Motor neuron (in vitro differentiated cells): Measurements from ENCODE around the gene L3MBTL2. TPM values are rescaled to one million over a fixed set of nuclear protein-coding genes. Genes with fewer than 3 reads are reported as not detected.
"Not testable (repeated sequence)": the region's sequence is repeated elsewhere in the genome, so short reads cannot be mapped to it uniquely, and the experiment has no call there.

Source experiments
- ATAC-seq, 8 experiments: fragments of 200-7000 bp; cut with Tn5 transposase; replicated peaks in 6 of 8; 2 replicates each; pipeline ENCODE4 v1.8.0; 2021; ENCODE audit warnings: mild to moderate bottlenecking in 8 of 8, moderate library complexity in 8 of 8
- H3K27ac ChIP-seq, 2 donors: fragments of 250-450 bp; sonication (Bioruptor Pico); 2 replicates each; pipeline ENCODE4 v1.9.0; 2021; ENCODE audit warnings: antibody characterized with exemption in 2 of 2, mild to moderate bottlenecking in 2 of 2, moderate library complexity in 1 of 2
- H3K4me1 ChIP-seq, 2 donors: fragments of 250-450 bp; sonication (Bioruptor Pico); replicated peaks in 1 of 2; 2 replicates each; pipeline ENCODE4 v1.6.1; 2021; ENCODE audit warnings: antibody characterized with exemption in 2 of 2, mild to moderate bottlenecking in 2 of 2, moderate library complexity in 1 of 2
- H3K4me3 ChIP-seq, 5 donors: fragments of 250-450 bp; sonication (Bioruptor Pico); 2 replicates each; pipeline ENCODE4 v1.9.0; 2021; ENCODE audit warnings: antibody characterized with exemption in 5 of 5, mild to moderate bottlenecking in 5 of 5, moderate library complexity in 4 of 5
- WGBS, 10 experiments: fragments of 450-650 bp; shearing (Covaris generic); methylation state at CpG; one replicate each; pipeline ENCODE4 v1.0.0; 2022; 5-methylcytosine and 5-hydroxymethylcytosine counted together
- in situ Hi-C, 9 experiments: fragments of 400-800 bp; cut with MboI; loops; one replicate each; pipeline ENCODE4 v1.15.0; 2021; ENCODE audit warnings: low sequenced_read_pairs in 9 of 9, low pct_unique_long_range_greater_than_20kb in 2 of 9; ENCODE audit not compliant: unreplicated experiment in 9 of 9
- total RNA-seq, 8 experiments: library from RNA; unstranded; fragments of 300-600 nt; gene quantifications; 2 replicates each; pipeline versions ENCODE4 v1.2.3 to v1.2.4, GENCODE V29; 2022

Gene L3MBTL2
- 10 to 100 TPM; 14.7 to 26.2 (median 24.0) TPM for total RNA-seq

DNA sequence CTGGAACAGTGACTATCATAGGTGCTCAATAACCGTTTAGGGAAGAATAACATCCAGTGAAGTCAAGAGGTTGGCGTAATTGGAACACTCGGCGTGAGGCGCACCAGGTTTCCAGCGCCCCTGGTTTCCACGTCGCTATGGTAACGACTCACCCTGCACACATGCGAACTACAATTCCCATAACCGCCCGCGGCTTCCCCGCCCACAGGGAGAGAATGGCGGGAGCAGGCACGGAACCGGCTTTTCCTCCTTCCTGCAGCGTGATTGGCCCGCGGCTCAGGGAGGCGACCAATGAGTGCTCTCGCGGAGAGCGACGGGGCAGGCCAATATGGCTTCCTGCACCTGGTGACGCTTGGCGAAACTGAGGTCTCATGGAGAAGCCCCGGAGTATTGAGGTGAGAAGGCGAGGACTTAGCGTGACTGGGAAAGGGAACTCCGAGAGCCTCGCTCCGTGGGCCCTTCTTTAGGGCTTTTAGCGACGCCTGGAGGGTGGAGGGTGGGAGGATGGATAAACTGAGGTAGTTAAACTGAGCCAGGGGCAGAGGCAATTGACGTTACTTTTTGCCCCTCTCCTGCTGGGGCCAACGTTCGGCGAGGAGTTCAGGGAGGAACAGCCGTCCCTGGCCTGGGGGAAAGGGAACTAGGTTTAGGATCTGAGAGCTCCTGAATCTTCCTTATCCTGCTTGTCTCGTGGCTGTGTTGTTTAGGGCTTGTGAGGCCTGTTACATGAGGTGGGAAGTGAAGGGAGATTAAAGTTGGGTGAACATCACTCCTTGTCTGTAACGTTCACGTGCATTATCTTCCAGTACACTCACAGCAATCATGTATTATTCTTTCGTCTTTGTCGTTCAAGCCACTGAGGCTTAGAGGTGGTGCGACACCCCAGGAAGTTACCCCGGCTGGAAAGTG, at the start of gene L3MBTL2:
L3MBTL2 (plus strand) TSS at position 321 of the 909 bp plus-strand sequence; CDS start at position 372, 51 bp downstream.
- H3K27ac ChIP-seq, result peak within 1 kb of the TSS; percentile 59 to 94
- peaks cover 5 to 10% of the 10 kb centered on the region in 2 donors for H3K4me1 ChIP-seq
- ATAC-seq, result peak; percentile 99 to 100 (median 99)
- H3K4me3 ChIP-seq, result peak within 1 kb of the TSS; percentile 53 to 90 (median 70)
- in situ Hi-C loops, result no loop called here
- 0 to 27% (median 2%) methylated on average over 1 to 12 of the region's 47 CpGs; no CpG with 5 or more reads in 1 of the 10 experiments for WGBS, 10 experiments

DNA sequence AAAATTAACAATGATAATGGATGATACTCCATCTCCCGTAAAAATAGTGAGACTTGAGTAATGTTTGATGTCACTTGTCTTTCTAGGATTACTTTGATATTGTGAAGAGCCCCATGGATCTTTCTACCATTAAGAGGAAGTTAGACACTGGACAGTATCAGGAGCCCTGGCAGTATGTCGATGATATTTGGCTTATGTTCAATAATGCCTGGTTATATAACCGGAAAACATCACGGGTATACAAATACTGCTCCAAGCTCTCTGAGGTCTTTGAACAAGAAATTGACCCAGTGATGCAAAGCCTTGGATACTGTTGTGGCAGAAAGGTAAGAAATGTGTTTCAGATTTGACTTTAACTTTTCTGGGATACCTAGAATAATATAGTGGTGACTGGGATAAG, 48.0 kb upstream of the L3MBTL2 start:
- H3K4me3 ChIP-seq, result no peak overlapping the region
- WGBS, 10 experiments, result 65 to 100% (median 98%) methylated on average over 1 to 4 of the region's 4 CpGs; no CpG with 5 or more reads in 2 of the 10 experiments
- no peak for ATAC-seq
- H3K4me1 ChIP-seq, result no peaks in the 10 kb centered on the region
- in situ Hi-C loops, result loop anchor here in 1 of 9 experiments (25.0 kb wide), 1 partner anchor 320 kb away; no protein-coding TSS in a partner anchor
- no peak overlapping the region for H3K27ac ChIP-seq

DNA sequence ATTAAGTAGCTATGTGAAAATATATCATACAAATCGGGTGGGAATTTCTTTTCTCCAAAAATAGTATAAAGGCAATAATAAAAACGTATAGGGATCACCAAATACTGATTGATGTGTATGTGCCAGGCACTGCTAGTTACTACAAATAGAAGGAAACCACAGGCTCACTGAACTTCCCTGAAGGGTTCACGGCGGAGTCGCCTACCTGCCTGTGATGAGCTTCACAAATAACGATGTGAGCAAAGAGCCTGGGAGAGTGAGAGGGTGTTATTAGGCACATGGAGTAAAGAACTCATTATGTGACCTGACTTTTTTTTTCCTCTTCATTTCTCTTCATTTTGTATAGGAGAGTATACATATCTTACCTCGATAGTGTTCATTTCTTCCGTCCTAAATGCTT, 36.0 kb upstream of the L3MBTL2 start:
- no peak for ATAC-seq
- WGBS, 10 experiments, result 74 to 97% (median 88%) methylated on average over 2 to 8 of the region's 8 CpGs
- H3K4me3 ChIP-seq, result no peak overlapping the region
- no peaks in the 10 kb centered on the region for H3K4me1 ChIP-seq
- in situ Hi-C loops, result loop anchor here in 1 of 9 experiments (25.0 kb wide), 1 partner anchor 332 kb away; no protein-coding TSS in a partner anchor
- no peak overlapping the region for H3K27ac ChIP-seq

DNA sequence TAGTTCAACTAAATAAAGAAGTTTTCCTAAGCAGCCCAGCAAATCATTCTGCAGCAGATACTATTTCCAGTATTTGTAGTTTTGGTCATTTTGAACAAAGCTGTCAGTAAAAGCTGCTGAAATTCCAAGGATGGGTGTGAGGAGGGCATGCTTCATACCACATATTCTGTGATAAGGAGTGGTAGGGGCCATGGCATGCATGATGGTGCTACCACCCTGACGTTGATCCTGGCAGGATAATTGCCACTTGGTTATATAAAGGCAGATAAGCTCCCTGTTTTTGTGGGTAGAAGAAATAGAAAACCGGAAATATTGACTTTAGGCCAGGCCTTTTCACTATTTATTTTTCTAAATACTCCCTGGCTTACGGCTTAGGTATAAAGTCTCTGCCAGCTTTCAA, 33.1 kb upstream of the L3MBTL2 start:
- 94 to 100% (median 100%) methylated on average over 1 to 3 of the region's 3 CpGs for WGBS, 10 experiments
- no peak overlapping the region for H3K27ac ChIP-seq
- ATAC-seq, result no peak
- H3K4me1 ChIP-seq, result no peaks in the 10 kb centered on the region
- H3K4me3 ChIP-seq, result no peak overlapping the region
- in situ Hi-C loops, result loop anchor here in 1 of 9 experiments (25.0 kb wide), 1 partner anchor 335 kb away; no protein-coding TSS in a partner anchor

DNA sequence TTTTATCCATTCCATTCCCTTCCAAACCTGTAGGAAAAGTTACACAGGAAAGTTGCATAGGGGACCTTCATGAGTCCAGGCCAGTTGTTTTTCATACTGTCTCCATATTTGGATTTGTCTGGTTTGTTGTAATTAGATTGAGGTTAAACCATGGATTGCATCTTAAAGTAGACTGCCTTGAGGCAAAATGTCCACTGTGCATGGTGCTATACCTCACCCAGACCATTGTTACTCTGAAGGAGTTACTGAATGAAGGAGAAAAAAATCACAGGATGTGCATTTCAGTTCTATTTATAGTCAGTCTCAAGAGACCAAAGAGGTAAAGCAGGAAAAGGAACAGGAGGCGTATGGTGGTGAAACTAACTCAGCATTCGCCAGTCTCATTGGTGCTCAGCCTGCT, 29.6 kb upstream of the L3MBTL2 start:
- WGBS, 10 experiments, result 92 to 95% methylated on average over 2 of the region's 2 CpGs; no CpG with 5 or more reads in 8 of the 10 experiments
- H3K4me3 ChIP-seq, result no peak overlapping the region
- peak in 2 of 8 experiments; percentile 35 for ATAC-seq
- no peak overlapping the region for H3K27ac ChIP-seq
- in situ Hi-C loops, result no loop called here
- no peaks in the 10 kb centered on the region for H3K4me1 ChIP-seq

DNA sequence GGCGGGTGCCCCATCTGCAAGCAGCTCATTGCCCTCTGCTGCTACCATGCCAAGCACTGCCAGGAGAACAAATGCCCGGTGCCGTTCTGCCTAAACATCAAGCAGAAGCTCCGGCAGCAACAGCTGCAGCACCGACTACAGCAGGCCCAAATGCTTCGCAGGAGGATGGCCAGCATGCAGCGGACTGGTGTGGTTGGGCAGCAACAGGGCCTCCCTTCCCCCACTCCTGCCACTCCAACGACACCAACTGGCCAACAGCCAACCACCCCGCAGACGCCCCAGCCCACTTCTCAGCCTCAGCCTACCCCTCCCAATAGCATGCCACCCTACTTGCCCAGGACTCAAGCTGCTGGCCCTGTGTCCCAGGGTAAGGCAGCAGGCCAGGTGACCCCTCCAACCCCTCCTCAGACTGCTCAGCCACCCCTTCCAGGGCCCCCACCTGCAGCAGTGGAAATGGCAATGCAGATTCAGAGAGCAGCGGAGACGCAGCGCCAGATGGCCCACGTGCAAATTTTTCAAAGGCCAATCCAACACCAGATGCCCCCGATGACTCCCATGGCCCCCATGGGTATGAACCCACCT, 28.0 kb upstream of the L3MBTL2 start:
- peak in 5 of 8 experiments; percentile 50 to 61 (median 56) for ATAC-seq
- in situ Hi-C loops, result no loop called here
- 80 to 100% (median 100%) methylated on average over 1 to 5 of the region's 15 CpGs; no CpG with 5 or more reads in 4 of the 10 experiments for WGBS, 10 experiments
- Histone ChIP-seq H3K4me1 (no peaks in the 10 kb centered on the region), H3K27ac (no peak overlapping the region), H3K4me3 (no peak overlapping the region)

DNA sequence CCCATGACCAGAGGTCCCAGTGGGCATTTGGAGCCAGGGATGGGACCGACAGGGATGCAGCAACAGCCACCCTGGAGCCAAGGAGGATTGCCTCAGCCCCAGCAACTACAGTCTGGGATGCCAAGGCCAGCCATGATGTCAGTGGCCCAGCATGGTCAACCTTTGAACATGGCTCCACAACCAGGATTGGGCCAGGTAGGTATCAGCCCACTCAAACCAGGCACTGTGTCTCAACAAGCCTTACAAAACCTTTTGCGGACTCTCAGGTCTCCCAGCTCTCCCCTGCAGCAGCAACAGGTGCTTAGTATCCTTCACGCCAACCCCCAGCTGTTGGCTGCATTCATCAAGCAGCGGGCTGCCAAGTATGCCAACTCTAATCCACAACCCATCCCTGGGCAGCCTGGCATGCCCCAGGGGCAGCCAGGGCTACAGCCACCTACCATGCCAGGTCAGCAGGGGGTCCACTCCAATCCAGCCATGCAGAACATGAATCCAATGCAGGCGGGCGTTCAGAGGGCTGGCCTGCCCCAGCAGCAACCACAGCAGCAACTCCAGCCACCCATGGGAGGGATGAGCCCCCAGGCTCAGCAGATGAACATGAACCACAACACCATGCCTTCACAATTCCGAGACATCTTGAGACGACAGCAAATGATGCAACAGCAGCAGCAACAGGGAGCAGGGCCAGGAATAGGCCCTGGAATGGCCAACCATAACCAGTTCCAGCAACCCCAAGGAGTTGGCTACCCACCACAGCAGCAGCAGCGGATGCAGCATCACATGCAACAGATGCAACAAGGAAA, 27.3 kb upstream of the L3MBTL2 start:
- Histone ChIP-seq H3K4me3 (no peak overlapping the region), H3K27ac (no peak overlapping the region), H3K4me1 (no peaks in the 10 kb centered on the region)
- 94 to 100% (median 100%) methylated on average over 1 to 5 of the region's 9 CpGs; no CpG with 5 or more reads in 6 of the 10 experiments for WGBS, 10 experiments
- peak in 5 of 8 experiments; percentile 24 to 48 (median 43) for ATAC-seq
- in situ Hi-C loops, result no loop called here

DNA sequence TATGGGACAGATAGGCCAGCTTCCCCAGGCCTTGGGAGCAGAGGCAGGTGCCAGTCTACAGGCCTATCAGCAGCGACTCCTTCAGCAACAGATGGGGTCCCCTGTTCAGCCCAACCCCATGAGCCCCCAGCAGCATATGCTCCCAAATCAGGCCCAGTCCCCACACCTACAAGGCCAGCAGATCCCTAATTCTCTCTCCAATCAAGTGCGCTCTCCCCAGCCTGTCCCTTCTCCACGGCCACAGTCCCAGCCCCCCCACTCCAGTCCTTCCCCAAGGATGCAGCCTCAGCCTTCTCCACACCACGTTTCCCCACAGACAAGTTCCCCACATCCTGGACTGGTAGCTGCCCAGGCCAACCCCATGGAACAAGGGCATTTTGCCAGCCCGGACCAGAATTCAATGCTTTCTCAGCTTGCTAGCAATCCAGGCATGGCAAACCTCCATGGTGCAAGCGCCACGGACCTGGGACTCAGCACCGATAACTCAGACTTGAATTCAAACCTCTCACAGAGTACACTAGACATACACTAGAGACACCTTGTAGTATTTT, 26.6 kb upstream of the L3MBTL2 start:
- 62 to 100% (median 88%) methylated on average over 1 to 5 of the region's 8 CpGs; no CpG with 5 or more reads in 2 of the 10 experiments for WGBS, 10 experiments
- H3K27ac ChIP-seq, result no peak overlapping the region
- in situ Hi-C loops, result no loop called here
- no peaks in the 10 kb centered on the region for H3K4me1 ChIP-seq
- H3K4me3 ChIP-seq, result no peak overlapping the region
- ATAC-seq, result peak in 1 of 8 experiments; percentile 15

DNA sequence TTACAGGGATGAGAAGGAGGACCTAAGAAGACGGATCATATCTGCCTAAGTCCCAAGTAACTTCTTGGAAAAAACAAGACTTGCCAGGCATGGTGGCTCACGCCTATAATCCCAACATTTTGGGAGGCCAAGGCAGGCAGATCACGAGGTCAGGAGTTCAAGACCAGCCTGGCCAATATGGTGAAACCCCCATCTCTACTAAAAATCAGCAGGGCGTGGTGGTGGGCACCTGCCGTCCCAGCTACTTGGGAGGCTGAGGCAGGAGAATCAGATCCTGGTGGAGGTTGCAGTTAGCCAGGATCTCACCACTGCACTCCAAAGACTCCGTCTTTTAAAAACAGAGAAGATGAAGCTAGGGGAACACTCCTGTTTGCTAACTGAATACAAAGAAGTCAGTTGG, 24.8 kb upstream of the L3MBTL2 start:
- whole genome bisulfite sequencing, 10 experiments, result 79 to 100% (median 93%) methylated on average over 1 to 6 of the region's 6 CpGs; no CpG with 5 or more reads in 3 of the 10 experiments
- H3K4me1 ChIP-seq, H3K4me3 ChIP-seq, ATAC-seq, H3K27ac ChIP-seq, in situ Hi-C loops: not testable (repeated sequence)

DNA sequence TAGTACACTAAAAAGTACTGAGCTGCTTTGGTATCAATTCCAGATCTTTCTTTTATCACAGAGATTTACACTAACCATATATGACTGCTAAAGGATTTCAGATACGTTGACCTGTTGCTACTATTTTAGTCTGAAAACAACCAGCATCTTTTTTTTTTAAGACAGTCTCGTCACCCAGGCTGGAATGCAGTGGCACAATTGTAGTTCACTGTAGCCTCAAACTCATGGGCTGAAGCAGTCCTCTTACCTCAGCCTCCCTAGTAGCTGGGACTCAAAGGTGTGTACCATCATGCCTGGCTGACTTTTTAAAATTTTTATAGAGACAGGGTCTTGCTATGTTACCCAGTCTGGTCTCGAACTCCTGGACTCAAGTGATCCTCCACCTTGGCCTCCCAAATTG, 24.2 kb upstream of the L3MBTL2 start:
- in situ Hi-C loops, result no loop called here
- H3K4me3 ChIP-seq, result no peak overlapping the region
- whole genome bisulfite sequencing, 10 experiments, result 33 to 100% (median 98%) methylated on average over 1 to 3 of the region's 3 CpGs; no CpG with 5 or more reads in 2 of the 10 experiments
- H3K4me1 ChIP-seq, result no peaks in the 10 kb centered on the region
- no peak for ATAC-seq
- H3K27ac ChIP-seq, result no peak overlapping the region

DNA sequence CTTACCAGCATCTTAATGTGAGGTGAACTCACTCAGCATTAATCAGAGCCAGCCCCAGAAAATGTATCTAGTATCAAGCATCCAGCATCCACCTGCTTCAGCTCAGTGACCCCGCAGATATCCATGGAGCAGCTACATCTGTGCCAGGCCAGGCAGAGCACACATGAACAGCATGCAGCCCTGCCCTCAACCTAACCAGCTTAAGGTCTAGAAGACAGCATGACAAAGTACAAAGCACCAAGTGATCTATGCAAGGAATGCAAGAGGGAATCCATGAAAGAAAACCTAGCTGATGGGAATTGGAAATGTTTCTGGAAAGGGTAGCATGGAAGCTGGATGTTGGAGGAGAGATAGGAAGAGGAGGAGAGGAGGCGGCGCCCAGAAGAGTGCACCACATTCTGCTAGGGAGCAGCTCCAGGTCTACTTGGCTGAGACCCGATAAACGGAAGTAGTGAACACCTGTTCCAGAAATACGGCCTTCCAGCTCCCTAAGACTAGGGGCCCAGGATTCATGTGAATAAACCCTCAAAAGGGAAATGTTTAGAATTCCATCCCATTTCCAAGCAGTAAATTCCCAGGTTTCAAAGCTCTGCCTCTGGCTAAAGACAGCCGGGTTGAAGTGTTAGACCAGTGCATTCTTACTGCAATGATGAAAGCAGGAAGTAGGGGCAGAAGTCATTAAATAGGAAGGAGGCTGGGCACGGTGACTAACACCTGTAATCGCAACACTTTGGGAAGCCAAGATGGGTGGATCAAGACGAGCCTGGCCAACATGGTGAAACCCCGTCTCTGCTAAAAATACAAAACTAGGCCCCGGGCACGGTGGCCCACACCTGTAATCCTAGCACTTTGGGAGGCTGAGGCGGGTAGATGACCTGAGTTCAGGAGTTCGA, 23.5 kb upstream of the L3MBTL2 start:
- in situ Hi-C loops, result no loop called here
- 40 to 100% (median 94%) methylated on average over 1 to 10 of the region's 15 CpGs; no CpG with 5 or more reads in 1 of the 10 experiments for WGBS, 10 experiments
- no peaks in the 10 kb centered on the region for H3K4me1 ChIP-seq
- H3K4me3 ChIP-seq, result no peak overlapping the region
- ATAC-seq, result peak in 2 of 8 experiments; percentile 50 to 61
- no peak overlapping the region for H3K27ac ChIP-seq
